T1000 (cell line): Measurements from ENCODE around the gene SPAM1.
"Not testable (repeated sequence)": the region's sequence is repeated elsewhere in the genome, so short reads cannot be mapped to it uniquely, and the experiment has no call there.

ENCODE experiments used
- DNase-seq: peaks from one replicate; lab custom pipeline; 2025; ENCODE audit warnings: mixed read lengths; lab: John Stamatoyannopoulos, UW

The SPAM1 gene

GRCh38 chr7:123924941-123925340, at the start of gene SPAM1:
Gene SPAM1 (plus strand): TSS chr7:123925241. CDS start chr7:123953571, 28,330 bp downstream.
- no peak for DNase-seq

GRCh38 chr7:123876557-123877256, 48.3 kb upstream of the SPAM1 start:
- no peak for DNase-seq

- no peak for DNase-seq
Measured at GRCh38 chr7:123879628-123880027, 45.4 kb upstream of the SPAM1 start.

DNA sequence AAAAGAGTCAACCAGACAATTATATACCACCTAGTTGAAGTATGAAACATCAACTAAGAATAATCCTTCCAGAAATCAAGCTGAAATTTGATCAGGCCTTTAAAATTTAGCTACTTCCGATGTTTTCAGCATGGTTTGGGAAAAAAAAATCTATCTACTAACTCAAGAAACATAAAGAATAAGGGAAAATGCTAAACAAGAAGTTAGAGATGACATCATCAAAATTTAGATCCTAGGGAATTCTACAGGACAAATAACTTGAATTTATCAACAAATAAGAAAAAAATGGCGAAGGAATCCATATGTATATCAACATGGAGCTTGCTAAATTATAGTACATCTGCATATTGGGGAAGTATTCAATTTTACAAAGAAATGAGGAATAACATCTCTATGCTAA, 43.7 kb upstream of the SPAM1 start:
- DNase-seq, result no peak

GRCh38 chr7:123883154-123883553, 41.9 kb upstream of the SPAM1 start:
- DNase-seq, result no peak

DNA sequence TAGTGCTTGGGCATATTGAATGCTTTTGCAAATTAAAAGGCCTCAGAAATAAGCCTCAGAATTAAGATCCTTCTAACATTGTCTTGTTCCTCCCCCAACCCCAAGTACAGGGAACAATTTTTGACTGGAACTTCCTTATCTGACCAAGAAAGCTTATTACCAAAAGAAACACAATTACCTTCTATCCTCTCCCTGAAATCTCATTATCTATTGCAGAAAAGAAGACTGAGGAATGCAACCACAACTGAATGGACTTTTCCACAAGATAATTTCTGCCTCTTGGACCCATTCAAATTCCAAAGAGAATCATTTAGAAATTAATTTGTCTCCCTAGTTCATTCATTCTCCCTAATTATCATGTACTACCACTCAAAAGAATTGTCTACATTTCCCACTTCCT, 36.8 kb upstream of the SPAM1 start:
- no peak for DNase-seq

- not testable (repeated sequence) for DNase-seq
Measured at GRCh38 chr7:123894753-123895152, 30.3 kb upstream of the SPAM1 start.

GRCh38 chr7:123901101-123901500, 23.9 kb upstream of the SPAM1 start:
- DNase-seq, result no peak

DNA sequence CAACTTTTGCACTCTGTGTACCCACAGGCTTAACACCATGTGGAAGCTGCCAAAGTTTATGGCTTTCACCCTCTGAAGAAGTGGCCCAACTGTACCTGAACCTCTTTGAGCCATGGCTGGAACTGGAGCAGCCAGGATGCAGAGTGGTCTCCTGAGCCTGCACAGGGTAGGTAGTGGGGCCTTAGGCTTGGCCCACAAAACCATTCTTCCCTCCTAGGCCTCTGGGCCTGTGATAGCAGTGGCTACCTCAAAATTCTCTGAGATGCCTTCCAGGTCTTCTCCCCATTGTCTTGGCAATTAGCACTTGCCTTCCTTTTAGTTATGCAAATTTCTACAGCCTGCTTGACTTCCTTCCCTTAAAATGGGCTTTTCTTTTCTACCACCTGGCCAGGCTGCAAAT, 19.3 kb upstream of the SPAM1 start:
- no peak for DNase-seq

GRCh38 chr7:123916240-123916724, 8.8 kb upstream of the SPAM1 start:
- no peak for DNase-seq

- no peak for DNase-seq
Measured at GRCh38 chr7:123917878-123918277, 7.2 kb upstream of the SPAM1 start.

DNA sequence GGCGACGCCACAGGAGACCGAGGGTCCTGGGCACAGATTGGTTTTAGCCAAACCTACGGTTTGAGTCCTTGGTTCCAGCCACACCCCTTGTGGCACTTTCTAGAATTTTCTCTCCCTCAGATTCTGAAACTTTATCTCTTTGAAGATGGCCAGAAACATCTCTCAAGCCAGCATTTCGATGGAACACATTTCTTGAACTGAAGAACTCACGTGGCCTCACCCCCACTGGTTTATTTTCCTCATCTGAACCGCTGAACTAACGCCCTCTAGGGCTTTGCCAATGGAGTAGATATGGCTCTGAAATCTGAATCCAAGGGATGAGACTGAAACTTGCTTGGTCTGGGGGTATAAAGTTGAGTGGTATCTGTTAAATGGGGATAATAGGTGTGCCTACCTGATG, 6.7 kb upstream of the SPAM1 start:
- DNase-seq, result no peak

- DNase-seq, result no peak
Measured at GRCh38 chr7:123923599-123923998, 1.4 kb upstream of the SPAM1 start.

GRCh38 chr7:123929107-123929506, 4.1 kb downstream of the SPAM1 start:
- DNase-seq, result no peak

- DNase-seq, result no peak
Measured at GRCh38 chr7:123929655-123930054, 4.6 kb downstream of the SPAM1 start.

- DNase-seq, result no peak
Measured at GRCh38 chr7:123935436-123936381, 10.7 kb downstream of the SPAM1 start.

DNA sequence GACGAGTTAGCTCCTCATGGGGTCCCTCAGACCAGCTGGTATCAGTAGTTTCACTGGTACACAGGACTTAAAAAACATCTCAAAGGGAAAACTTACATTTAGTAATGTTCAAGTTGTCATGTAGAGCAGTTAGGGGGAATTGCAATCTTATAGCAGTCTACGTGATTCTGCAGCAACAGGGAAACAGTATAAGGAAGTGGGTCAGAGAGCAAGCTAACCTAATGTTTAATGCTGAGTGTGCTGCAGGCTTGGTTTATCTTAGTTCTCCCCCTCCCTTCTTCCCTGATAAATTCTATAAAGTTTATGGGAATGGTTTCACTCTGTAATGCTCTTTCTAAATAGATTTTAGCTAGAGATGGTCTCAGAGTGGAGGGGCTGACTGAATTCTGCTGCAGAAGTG, 11.3 kb downstream of the SPAM1 start:
- DNase-seq, result no peak

GRCh38 chr7:123939784-123940183, 14.7 kb downstream of the SPAM1 start:
- DNase-seq, result no peak

DNA sequence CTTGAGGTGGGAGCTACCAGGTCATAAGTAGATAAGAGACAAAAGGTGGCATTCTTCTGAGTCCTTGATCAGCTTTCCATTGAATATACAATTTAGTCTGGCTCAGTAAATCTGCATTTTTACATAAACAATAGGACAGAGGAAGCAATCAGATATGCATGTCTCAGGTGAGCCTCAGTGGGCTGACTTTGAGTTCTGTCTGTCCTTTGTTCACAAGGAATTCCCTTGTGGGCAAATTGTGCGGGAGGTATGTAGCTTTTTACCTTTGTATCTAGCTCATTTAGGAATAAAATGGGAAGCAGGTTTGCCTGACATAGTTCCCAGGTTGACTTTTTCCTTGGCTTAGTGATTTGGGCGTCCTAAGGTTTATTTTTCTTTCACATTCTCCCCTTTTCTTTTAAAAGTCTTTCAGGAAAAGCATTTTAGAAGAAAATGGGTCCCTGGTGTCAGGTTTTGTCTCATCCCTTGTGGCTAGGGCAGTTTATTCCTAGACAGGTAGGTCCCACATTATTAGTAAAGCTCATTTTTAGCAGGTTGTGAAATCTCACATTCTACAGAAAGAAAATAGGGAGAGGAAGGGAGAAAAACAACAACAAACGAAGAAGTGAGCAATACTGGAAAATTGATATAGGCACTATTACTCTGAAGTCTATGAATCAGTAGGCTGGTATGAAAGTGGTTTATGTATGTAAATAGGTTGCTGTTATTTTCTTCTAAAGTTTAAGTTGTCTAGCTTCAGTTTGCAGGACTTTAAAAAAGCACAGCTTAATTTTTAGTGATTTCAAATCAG, 16.5 kb downstream of the SPAM1 start:
- DNase-seq, result no peak

DNA sequence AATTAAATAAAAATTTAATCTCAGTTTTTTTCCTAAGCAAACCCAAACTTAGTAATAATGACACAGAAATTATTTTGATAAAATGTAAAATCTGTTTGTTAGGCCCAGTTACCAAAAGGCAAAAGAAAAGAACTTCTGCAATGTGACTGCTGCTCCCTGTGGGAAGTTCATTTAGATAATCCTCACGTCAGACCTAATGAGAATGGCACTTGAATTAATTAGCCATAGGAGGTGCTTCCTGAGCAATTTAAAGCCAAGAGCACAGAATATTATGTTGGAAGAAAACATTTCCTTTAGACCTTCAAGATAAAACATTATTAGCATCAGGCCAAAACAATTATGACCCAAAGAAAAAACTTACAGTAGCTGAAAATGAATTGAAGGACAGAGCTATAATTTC, 19.4 kb downstream of the SPAM1 start:
- DNase-seq, result no peak

GRCh38 chr7:123945938-123946337, 20.9 kb downstream of the SPAM1 start:
- DNase-seq, result no peak

- DNase-seq, result no peak
Measured at GRCh38 chr7:123948136-123948535, 23.1 kb downstream of the SPAM1 start.
